GM06990 (cell line): ENCODE results near the gene NTRK3.

Experiments used
- DNase-seq: peaks from one replicate; pipeline ENCODE4 v3.0.0-alpha.2; 2011; ENCODE audit not compliant: insufficient read length; ENCODE audit errors: extremely low read depth
- H3K27me3 ChIP-seq: replicated peaks from 2 replicates; pipeline ENCODE4 v1.6.0; 2011; ENCODE audit warnings: low read length; ENCODE audit not compliant: control insufficient read depth, insufficient read depth
- H3K36me3 ChIP-seq: 2 replicates; pipeline ENCODE4 v1.5.1; 2011; ENCODE audit warnings: low read length; ENCODE audit not compliant: control insufficient read depth, insufficient read depth
- H3K4me3 ChIP-seq: replicated peaks from 2 replicates; pipeline ENCODE4 v1.5.1; 2011; ENCODE audit warnings: low read depth, mild to moderate bottlenecking, control low read depth, low read length
- CTCF ChIP-seq: IDR thresholded peaks from 2 replicates; pipeline ENCODE4 v1.5.1; 2011; ENCODE audit warnings: low read length, control low read depth, mild to moderate bottlenecking, inconsistent platforms; ENCODE audit not compliant: insufficient read depth, poor library complexity, severe bottlenecking

NTRK3 gene

GRCh38 chr15:88177451-88177850 is 79.1 kb downstream of the NTRK3 start:
- DNase-seq, result no peak
- Histone ChIP-seq H3K4me3 (no peak overlapping the region), H3K36me3 (no peaks in the 10 kb centered on the region), H3K27me3 (no peaks in the 10 kb centered on the region)
- no peak for TF ChIP-seq CTCF

GRCh38 chr15:88174571-88174970 is 82.0 kb downstream of the NTRK3 start:
- no peak for TF ChIP-seq CTCF
- H3K36me3 ChIP-seq, result no peaks in the 10 kb centered on the region
- DNase-seq, result no peak

GRCh38 chr15:88166082-88166993 is 90.2 kb downstream of the NTRK3 start:
- TF ChIP-seq CTCF, result no peak
- DNase-seq, result no peak
- Histone ChIP-seq H3K27me3 (peaks cover 1% of the 10 kb centered on the region; the same call in 1 of the 2 replicates), H3K36me3 (no peaks in the 10 kb centered on the region), H3K4me3 (no peak overlapping the region)

More at GRCh38 chr15:88174571-88174970, 82.0 kb downstream of the NTRK3 start:
- no peaks in the 10 kb centered on the region for H3K27me3 ChIP-seq
- no peak overlapping the region for H3K4me3 ChIP-seq

GRCh38 chr15:88161636-88162035 is 94.9 kb downstream of the NTRK3 start:
- Histone ChIP-seq H3K36me3 (no peaks in the 10 kb centered on the region), H3K4me3 (no peak overlapping the region), H3K27me3 (no peaks in the 10 kb centered on the region)
- DNase-seq, result no peak
- TF ChIP-seq CTCF, result no peak

GRCh38 chr15:88155310-88155709 is 101.2 kb downstream of the NTRK3 start:
- H3K36me3 ChIP-seq, result no peaks in the 10 kb centered on the region
- H3K27me3 ChIP-seq, result no peaks in the 10 kb centered on the region; the same call in 1 of the 2 replicates
- no peak overlapping the region for H3K4me3 ChIP-seq
- no peak for TF ChIP-seq CTCF
- DNase-seq, result no peak
